ENCODE results near the gene ANTXR2.

DNA sequence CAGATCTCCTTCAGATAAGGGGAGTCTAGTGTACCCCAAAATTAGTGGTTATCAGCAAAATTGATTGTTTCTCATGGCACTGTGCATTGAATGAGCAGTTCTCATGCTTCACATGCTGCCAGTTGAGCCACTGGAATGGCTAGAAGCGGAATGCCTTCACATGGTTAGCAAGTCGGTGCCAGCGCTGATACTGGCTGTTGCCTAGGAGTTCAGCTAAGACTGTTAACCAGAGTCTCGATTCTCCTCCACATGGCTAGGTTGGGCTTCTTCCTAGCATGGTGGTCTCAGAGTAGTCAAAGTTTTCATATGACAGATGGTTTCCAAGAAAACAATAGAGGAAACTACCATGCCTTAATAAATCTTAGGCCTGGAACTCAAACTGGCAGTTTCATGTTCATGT is 12.2 kb downstream of the ANTXR2 start:
- TF ChIP-seq POLR2AphosphoS5 (IDR thresholded peaks at IDR 0.05; ENCODE audit: low read depth, low read length): no peak
- TF ChIP-seq, protein P1, sequence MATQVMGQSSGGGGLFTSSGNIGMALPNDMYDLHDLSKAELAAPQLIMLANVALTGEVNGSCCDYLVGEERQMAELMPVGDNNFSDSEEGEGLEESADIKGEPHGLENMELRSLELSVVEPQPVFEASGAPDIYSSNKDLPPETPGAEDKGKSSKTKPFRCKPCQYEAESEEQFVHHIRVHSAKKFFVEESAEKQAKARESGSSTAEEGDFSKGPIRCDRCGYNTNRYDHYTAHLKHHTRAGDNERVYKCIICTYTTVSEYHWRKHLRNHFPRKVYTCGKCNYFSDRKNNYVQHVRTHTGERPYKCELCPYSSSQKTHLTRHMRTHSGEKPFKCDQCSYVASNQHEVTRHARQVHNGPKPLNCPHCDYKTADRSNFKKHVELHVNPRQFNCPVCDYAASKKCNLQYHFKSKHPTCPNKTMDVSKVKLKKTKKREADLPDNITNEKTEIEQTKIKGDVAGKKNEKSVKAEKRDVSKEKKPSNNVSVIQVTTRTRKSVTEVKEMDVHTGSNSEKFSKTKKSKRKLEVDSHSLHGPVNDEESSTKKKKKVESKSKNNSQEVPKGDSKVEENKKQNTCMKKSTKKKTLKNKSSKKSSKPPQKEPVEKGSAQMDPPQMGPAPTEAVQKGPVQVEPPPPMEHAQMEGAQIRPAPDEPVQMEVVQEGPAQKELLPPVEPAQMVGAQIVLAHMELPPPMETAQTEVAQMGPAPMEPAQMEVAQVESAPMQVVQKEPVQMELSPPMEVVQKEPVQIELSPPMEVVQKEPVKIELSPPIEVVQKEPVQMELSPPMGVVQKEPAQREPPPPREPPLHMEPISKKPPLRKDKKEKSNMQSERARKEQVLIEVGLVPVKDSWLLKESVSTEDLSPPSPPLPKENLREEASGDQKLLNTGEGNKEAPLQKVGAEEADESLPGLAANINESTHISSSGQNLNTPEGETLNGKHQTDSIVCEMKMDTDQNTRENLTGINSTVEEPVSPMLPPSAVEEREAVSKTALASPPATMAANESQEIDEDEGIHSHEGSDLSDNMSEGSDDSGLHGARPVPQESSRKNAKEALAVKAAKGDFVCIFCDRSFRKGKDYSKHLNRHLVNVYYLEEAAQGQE (IDR thresholded peaks at IDR 0.05; ENCODE audit: insufficient read depth in 1 of 2, low read depth in 2 of 2, low read length in 2 of 2): no peak

Data from PFSK-1 (cell line).